ENCODE results near the gene GDAP1L1.
"Not testable (repeated sequence)": the region's sequence is repeated elsewhere in the genome, so short reads cannot be mapped to it uniquely, and the experiment has no call there.

GDAP1L1 gene

DNA sequence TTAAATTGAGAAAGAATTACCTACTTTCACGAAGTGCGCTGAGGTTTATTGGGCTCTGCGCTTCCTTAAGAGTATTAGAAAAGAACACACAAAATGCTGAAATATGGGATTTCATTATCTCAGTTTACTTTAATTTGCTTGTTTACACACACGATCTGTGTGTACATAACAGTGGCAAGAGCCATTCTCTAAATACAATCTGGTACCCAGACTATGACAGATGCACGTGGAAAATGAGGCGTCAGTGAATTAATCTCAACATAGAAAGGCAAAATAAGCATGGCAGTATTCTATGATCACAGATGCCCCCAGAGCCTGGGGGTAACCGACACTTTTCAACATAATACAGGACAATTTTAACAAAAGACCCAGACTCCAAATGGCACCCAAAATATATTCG lies 55.6 kb downstream of the GDAP1L1 start:
- no peak for DNase-seq (ENCODE audit: low read depth)

GRCh38 chr20:44304383-44304782 lies 57.3 kb downstream of the GDAP1L1 start:
- no peak for DNase-seq (ENCODE audit: low read depth)

DNA sequence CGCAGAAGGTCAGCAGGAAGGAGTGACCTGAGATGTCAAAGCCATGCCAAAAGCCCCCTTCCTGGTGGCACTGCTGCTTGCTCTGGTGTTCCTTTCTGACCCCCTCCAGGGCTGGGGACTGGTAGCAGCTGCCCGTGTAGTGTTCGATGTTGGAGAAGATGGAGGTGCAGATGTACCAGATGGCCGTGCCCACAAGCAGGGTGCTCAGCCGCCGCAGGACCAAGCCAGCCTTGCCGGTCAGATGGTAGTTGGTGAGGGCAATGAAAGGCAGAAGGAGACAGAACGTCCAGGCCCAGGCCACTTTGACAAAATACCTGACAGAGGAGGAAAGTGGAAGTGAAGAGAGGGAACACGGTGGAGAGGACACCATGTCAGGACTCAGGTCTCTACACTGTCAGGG lies 59.8 kb downstream of the GDAP1L1 start:
- DNase-seq (ENCODE audit: low read depth) = no peak

GRCh38 chr20:44309763-44310663 lies 62.9 kb downstream of the GDAP1L1 start:
- no peak for DNase-seq (ENCODE audit: low read depth)

- DNase-seq (ENCODE audit: low read depth) = peak; percentile 98
Observed at GRCh38 chr20:44310664-44311639, 63.8 kb downstream of the GDAP1L1 start, which contains the start of gene FITM2. FITM2 (minus strand) TSS chr20:44311202; CDS start chr20:44311148, 54 bp downstream.

- DNase-seq (ENCODE audit: low read depth) = no peak
Observed at GRCh38 chr20:44314870-44315269, 67.8 kb downstream of the GDAP1L1 start.

GRCh38 chr20:44319839-44320422 lies 72.8 kb downstream of the GDAP1L1 start:
- DNase-seq (ENCODE audit: low read depth) = no peak

GRCh38 chr20:44324343-44324742 lies 77.2 kb downstream of the GDAP1L1 start:
- no peak for DNase-seq (ENCODE audit: low read depth)

- no peak for DNase-seq (ENCODE audit: low read depth)
Observed at GRCh38 chr20:44326391-44327159, 79.5 kb downstream of the GDAP1L1 start.

- not testable (repeated sequence) for DNase-seq (ENCODE audit: low read depth)
Observed at GRCh38 chr20:44327748-44328147, 80.6 kb downstream of the GDAP1L1 start.

GRCh38 chr20:44328428-44328827 lies 81.3 kb downstream of the GDAP1L1 start:
- no peak for DNase-seq (ENCODE audit: low read depth)

Data from T follicular helper cell (primary cell).